GM23338 (cell line): ENCODE data around the gene ART1. TPM values are rescaled to one million over a fixed set of nuclear protein-coding genes. Genes with fewer than 3 reads are reported as not detected.

ENCODE experiments used
- ATAC-seq: fragments of 200-7000 bp; cut with Tn5 transposase; 3 replicates; pipeline ENCODE4 v1.9.1; 2020
- DNase-seq: peaks from one replicate; pipeline ENCODE4 v3.0.0-alpha.2; 2015; ENCODE audit warnings: low spot score
- H2AFZ ChIP-seq: fragments of 200-600 bp; sonication (generic); 2 replicates; pipeline ENCODE4 v1.8.0; 2016; ENCODE audit warnings: antibody characterized with exemption, mild to moderate bottlenecking, moderate library complexity
- H3F3A ChIP-seq: fragments of 200-600 bp; sonication (generic); replicated peaks from 2 replicates; pipeline ENCODE4 v1.8.0; 2017; ENCODE audit warnings: antibody characterized with exemption, mixed run types, low read depth
- H3K27ac ChIP-seq: fragments of 200-600 bp; sonication (generic); 2 replicates; pipeline ENCODE4 v1.6.1; 2016; ENCODE audit warnings: low read depth
- H3K27me3 ChIP-seq: fragments of 200-600 bp; sonication (generic); 2 replicates; pipeline ENCODE4 v1.8.0; 2016; ENCODE audit warnings: mild to moderate bottlenecking, mixed run types, moderate library complexity; ENCODE audit not compliant: insufficient read depth
- H3K36me3 ChIP-seq: fragments of 200-600 bp; sonication (generic); 2 replicates; pipeline ENCODE4 v1.8.0; 2016; ENCODE audit warnings: mild to moderate bottlenecking; ENCODE audit not compliant: insufficient read depth
- H3K4me1 ChIP-seq: fragments of 200-600 bp; sonication (generic); 2 replicates; pipeline ENCODE4 v1.8.0; 2016; ENCODE audit warnings: mild to moderate bottlenecking, moderate library complexity; ENCODE audit not compliant: insufficient read depth
- H3K4me2 ChIP-seq: fragments of 200-600 bp; sonication (generic); 2 replicates; pipeline ENCODE4 v1.7.1; 2017; ENCODE audit warnings: mixed run types
- H3K4me3 ChIP-seq: fragments of 200-600 bp; sonication (generic); 2 replicates; pipeline ENCODE4 v1.6.1; 2016; ENCODE audit warnings: mixed run types
- H3K79me2 ChIP-seq: fragments of 200-600 bp; sonication (generic); replicated peaks from 2 replicates; pipeline ENCODE4 v1.8.0; 2017; ENCODE audit warnings: mild to moderate bottlenecking; ENCODE audit not compliant: insufficient read depth
- H3K9me2 ChIP-seq: fragments of 200-600 bp; sonication (generic); 2 replicates; pipeline ENCODE4 v1.8.0; 2017; ENCODE audit not compliant: insufficient read depth
- H4K20me1 ChIP-seq: fragments of 200-600 bp; sonication (generic); replicated peaks from 2 replicates; pipeline ENCODE4 v1.8.0; 2017; ENCODE audit warnings: mild to moderate bottlenecking; ENCODE audit not compliant: insufficient read depth
- H3K27ac Mint-ChIP-seq: 2 replicates; pipeline ENCODE4 v1.8.0; 2020; ENCODE audit warnings: inconsistent platforms, mild to moderate bottlenecking, moderate library complexity, mixed read lengths
- H3K27me3 Mint-ChIP-seq: 3 replicates; pipeline ENCODE4 v1.8.0; 2022; ENCODE audit warnings: low read depth, mild to moderate bottlenecking, moderate library complexity, mixed read lengths, inconsistent platforms; ENCODE audit not compliant: insufficient read depth, poor library complexity
- H3K36me3 Mint-ChIP-seq: 3 replicates; pipeline ENCODE4 v1.8.0; 2021; ENCODE audit warnings: low read depth, mild to moderate bottlenecking, inconsistent platforms, moderate library complexity, mixed read lengths
- H3K4me1 Mint-ChIP-seq: 3 replicates; pipeline ENCODE4 v1.8.0; 2020; ENCODE audit warnings: mild to moderate bottlenecking, inconsistent platforms, mixed read lengths
- H3K4me3 Mint-ChIP-seq: 3 replicates; pipeline ENCODE4 v1.8.0; 2021; ENCODE audit warnings: moderate library complexity, mild to moderate bottlenecking, inconsistent platforms, mixed read lengths
- H3K9me3 Mint-ChIP-seq: 3 replicates; pipeline ENCODE4 v1.8.0; 2020; ENCODE audit warnings: moderate library complexity, mild to moderate bottlenecking, inconsistent platforms, mixed read lengths
- REST ChIP-seq: IDR thresholded peaks from one replicate; pipeline ENCODE4 v1.6.1; 2018; ENCODE audit warnings: antibody characterized with exemption; ENCODE audit not compliant: unreplicated experiment
- ZNF331 ChIP-seq: fragments of 250-450 bp; sonication (Bioruptor Pico); IDR thresholded peaks from 2 replicates; pipeline ENCODE4 v1.5.0; 2020; ENCODE audit warnings: low read depth, mild to moderate bottlenecking, moderate library complexity
- ZNF462 ChIP-seq: fragments of 250-450 bp; sonication (Bioruptor Pico); IDR thresholded peaks from 2 replicates; pipeline ENCODE4 v1.5.0; 2020; ENCODE audit warnings: mild to moderate bottlenecking, moderate library complexity
- polyA plus RNA-seq: library from polyadenylated mRNA; unstranded; fragments of >200 nt; fragmentation: Nextera tagmentation; extraction: Ambion mirVana; gene quantifications from 2 replicates; pipeline ENCODE4 v1.2.1, GENCODE V29; 2016
- total RNA-seq: library from RNA; depleted of rRNA; stranded (reverse); fragments of >200 nt; shearing (Covaris generic); gene quantifications from 2 replicates; pipeline ENCODE4 v1.2.3, GENCODE V29; 2014

Gene ART1
- total and polyA plus RNA-seq, 2 experiments from 2014 or later = not detected

GRCh38 chr11:3684819-3685172, 39.9 kb downstream of the ART1 start:
- Mint-ChIP-seq H3K4me1 (no peaks in the 10 kb centered on the region), H3K9me3 (no peaks in the 10 kb centered on the region), H3K27ac (no peak overlapping the region), H3K36me3 (peaks cover 76% of the 10 kb centered on the region), H3K27me3 (peaks cover 2% of the 10 kb centered on the region), H3K4me3 (no peak overlapping the region)
- peaks cover 73% of the 10 kb centered on the region for H3K36me3 ChIP-seq
- H4K20me1 ChIP-seq = peaks cover 18% of the 10 kb centered on the region; the same call in 1 of the 2 replicates
- TF ChIP-seq ZNF331 (CRISPR knock-in tag) (no peak), REST (no peak), ZNF462 (CRISPR knock-in tag) (no peak)
- ATAC-seq (no peak), DNase-seq (no peak)
- H3K27me3 ChIP-seq = no peaks in the 10 kb centered on the region
- H3K9me2 ChIP-seq = no peaks in the 10 kb centered on the region
- H3K4me2 ChIP-seq = no peak overlapping the region
- 0 out of 2 replicates have a peak, but pooled peaks cover 4% of the 10 kb centered on the region for H3F3A ChIP-seq
- H3K4me1 ChIP-seq = no peaks in the 10 kb centered on the region
- no peaks in the 10 kb centered on the region for H3K79me2 ChIP-seq
- H3K4me3 ChIP-seq = no peak overlapping the region
- H2AFZ ChIP-seq = no peak overlapping the region
- H3K27ac ChIP-seq = no peak overlapping the region
